Measurements from ENCODE around the gene CYP26B1.

The CYP26B1 gene

DNA sequence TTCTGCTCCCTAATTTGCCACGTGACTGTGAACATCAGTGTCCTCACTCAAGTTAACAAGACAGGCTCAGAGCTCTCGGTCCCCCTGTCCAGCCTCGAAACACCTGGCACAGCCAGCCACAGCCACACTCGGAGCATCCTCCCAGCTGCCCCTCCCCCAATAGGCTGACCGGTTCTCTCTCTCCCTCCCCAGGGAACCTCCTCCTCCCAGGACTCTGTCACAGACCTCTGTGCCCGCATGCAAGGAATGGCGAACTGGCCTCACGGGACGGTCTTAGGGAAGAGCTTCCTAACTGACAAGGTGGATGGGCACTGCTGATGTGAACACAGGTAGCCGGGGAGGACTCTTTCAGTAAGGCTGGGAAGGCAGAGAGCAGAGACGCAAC is 18.8 kb downstream of the CYP26B1 start:
- H3K4me2 ChIP-seq (ENCODE audit: insufficient read depth, low read length), result no peak overlapping the region
- no peaks in the 10 kb centered on the region for H3K4me1 ChIP-seq (ENCODE audit: insufficient read depth, low read length)
- H3K36me3 ChIP-seq (ENCODE audit: insufficient read depth, low read length), result no peaks in the 10 kb centered on the region
- H2AFZ ChIP-seq (ENCODE audit: low read depth, low read length), result no peak overlapping the region
- H3K9me3 ChIP-seq (ENCODE audit: insufficient read depth, low read length, severe bottlenecking), result no peaks in the 10 kb centered on the region
- H3K79me2 ChIP-seq (ENCODE audit: insufficient read depth, low read length), result no peaks in the 10 kb centered on the region
- no peaks in the 10 kb centered on the region for H4K20me1 ChIP-seq (ENCODE audit: insufficient read depth, low read length)
- ATAC-seq (ENCODE audit: insufficient read depth, low read depth) (no peak), DNase-seq (no peak)
- no peak overlapping the region for H3K27ac ChIP-seq (ENCODE audit: low read length)
- no peaks in the 10 kb centered on the region for H3K27me3 ChIP-seq (ENCODE audit: insufficient read depth, low read length, poor library complexity)
- no peak overlapping the region for H3K4me3 ChIP-seq (ENCODE audit: low read depth in 1 of 2, low read length in 2 of 2)
- TF ChIP-seq, protein P1, sequence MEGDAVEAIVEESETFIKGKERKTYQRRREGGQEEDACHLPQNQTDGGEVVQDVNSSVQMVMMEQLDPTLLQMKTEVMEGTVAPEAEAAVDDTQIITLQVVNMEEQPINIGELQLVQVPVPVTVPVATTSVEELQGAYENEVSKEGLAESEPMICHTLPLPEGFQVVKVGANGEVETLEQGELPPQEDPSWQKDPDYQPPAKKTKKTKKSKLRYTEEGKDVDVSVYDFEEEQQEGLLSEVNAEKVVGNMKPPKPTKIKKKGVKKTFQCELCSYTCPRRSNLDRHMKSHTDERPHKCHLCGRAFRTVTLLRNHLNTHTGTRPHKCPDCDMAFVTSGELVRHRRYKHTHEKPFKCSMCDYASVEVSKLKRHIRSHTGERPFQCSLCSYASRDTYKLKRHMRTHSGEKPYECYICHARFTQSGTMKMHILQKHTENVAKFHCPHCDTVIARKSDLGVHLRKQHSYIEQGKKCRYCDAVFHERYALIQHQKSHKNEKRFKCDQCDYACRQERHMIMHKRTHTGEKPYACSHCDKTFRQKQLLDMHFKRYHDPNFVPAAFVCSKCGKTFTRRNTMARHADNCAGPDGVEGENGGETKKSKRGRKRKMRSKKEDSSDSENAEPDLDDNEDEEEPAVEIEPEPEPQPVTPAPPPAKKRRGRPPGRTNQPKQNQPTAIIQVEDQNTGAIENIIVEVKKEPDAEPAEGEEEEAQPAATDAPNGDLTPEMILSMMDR (IDR thresholded peaks at IDR 0.05; ENCODE audit: borderline replicate concordance, extremely low read depth, low read length, poor library complexity, severe bottlenecking), result no peak
- no peak for TF ChIP-seq EZH2 (IDR thresholded peaks at IDR 0.05; ENCODE audit: borderline replicate concordance, low read depth, low read length, severe bottlenecking)
- no peak overlapping the region for H3K9ac ChIP-seq (ENCODE audit: low read depth, low read length)

DNA sequence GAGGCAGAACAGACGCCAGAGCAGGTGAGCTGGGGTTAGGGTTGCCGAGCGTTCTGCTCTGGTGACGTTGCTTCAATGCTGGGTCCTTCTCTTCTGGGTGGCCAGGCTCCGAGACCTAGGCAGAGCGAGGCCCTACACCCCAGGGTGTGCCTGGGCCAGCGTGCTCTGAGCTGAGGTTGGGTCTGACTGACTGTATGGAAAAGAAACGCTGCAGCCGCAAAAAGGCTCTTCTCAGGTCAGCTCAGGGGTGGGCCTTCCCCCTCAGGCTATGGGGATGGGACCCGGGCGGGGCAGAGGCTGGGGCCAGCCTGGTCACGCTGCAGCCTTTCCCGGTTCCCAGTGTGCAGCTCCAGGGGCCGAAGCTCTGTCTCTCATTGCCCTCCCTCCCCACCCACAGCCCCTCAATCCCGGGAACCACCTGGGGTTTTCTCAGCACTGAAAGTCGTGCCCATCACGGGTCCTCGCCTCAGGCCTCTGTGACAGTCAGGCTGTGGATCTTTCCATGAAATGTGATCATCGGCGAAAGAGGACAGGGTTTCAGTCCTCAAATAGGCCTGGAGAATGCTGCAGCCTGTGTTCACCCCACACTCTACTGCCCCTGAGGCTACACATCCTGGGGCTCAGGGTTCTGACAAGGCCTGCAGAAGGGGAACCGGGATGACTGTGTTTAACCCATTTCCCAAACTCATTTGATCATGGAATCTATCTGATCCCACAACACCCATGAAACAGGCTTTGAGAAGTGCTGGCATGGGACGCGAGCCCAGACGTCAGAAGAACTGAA is 19.4 kb downstream of the CYP26B1 start:
- no peak overlapping the region for H3K4me3 ChIP-seq (ENCODE audit: low read depth in 1 of 2, low read length in 2 of 2)

DNA sequence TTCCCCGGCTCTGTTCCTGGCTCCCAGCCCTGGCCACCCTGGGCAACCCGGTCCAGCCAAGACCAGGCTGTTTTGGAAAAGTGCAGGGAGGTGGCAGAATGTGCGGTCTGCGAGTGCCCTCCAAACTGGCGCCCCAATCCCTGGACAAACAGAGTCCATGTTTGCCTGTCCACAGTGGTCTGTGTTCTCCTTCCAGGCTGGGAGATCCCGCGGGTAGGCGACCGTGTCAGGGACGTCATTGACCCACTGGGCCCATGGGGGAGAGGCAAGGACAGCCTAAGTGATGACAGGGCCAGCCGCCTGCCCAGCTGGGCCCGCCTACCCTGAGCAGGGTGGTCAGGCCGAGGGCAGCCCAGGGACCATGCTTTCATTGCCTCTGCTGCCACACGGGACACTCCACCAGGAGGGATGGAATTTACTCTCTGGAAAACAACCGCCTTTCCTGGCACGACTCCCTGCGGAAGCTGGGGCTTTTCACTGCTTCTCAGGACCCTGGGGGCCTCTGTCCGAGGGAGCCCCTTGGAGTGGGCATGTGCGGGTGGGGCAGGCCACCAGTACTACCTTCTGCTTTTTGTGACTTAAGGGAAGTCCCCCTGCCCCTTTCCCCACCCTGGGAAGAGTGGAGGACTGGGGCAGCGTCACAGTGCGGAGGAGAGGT is 20.1 kb downstream of the CYP26B1 start:
- TF ChIP-seq EZH2 (IDR thresholded peaks at IDR 0.05; ENCODE audit: borderline replicate concordance, low read depth, low read length, severe bottlenecking), result no peak
- TF ChIP-seq, protein P1 (IDR thresholded peaks at IDR 0.05; ENCODE audit: borderline replicate concordance, extremely low read depth, low read length, poor library complexity, severe bottlenecking), result no peak
- no peaks in the 10 kb centered on the region for H3K36me3 ChIP-seq (ENCODE audit: insufficient read depth, low read length)
- no peak overlapping the region for H2AFZ ChIP-seq (ENCODE audit: low read depth, low read length)
- no peaks in the 10 kb centered on the region for H3K79me2 ChIP-seq (ENCODE audit: insufficient read depth, low read length)
- ATAC-seq (ENCODE audit: insufficient read depth, low read depth) (no peak), DNase-seq (no peak)
- H3K9ac ChIP-seq (ENCODE audit: low read depth, low read length), result no peak overlapping the region
- H3K9me3 ChIP-seq (ENCODE audit: insufficient read depth, low read length, severe bottlenecking), result no peaks in the 10 kb centered on the region
- H3K27me3 ChIP-seq (ENCODE audit: insufficient read depth, low read length, poor library complexity), result no peaks in the 10 kb centered on the region
- no peaks in the 10 kb centered on the region for H4K20me1 ChIP-seq (ENCODE audit: insufficient read depth, low read length)
- H3K4me3 ChIP-seq (ENCODE audit: low read depth in 1 of 2, low read length in 2 of 2), result no peak overlapping the region
- no peaks in the 10 kb centered on the region for H3K4me1 ChIP-seq (ENCODE audit: insufficient read depth, low read length)
- H3K4me2 ChIP-seq (ENCODE audit: insufficient read depth, low read length), result no peak overlapping the region
- no peak overlapping the region for H3K27ac ChIP-seq (ENCODE audit: low read length)

More for the DNA sequence above, 19.4 kb downstream of the CYP26B1 start:
- H3K4me2 ChIP-seq (ENCODE audit: insufficient read depth, low read length), result no peak overlapping the region
- H3K27ac ChIP-seq (ENCODE audit: low read length), result no peak overlapping the region
- H3K9ac ChIP-seq (ENCODE audit: low read depth, low read length), result no peak overlapping the region
- H3K36me3 ChIP-seq (ENCODE audit: insufficient read depth, low read length), result no peaks in the 10 kb centered on the region
- no peaks in the 10 kb centered on the region for H3K9me3 ChIP-seq (ENCODE audit: insufficient read depth, low read length, severe bottlenecking)
- DNase-seq (no peak), ATAC-seq (ENCODE audit: insufficient read depth, low read depth) (no peak)
- H3K27me3 ChIP-seq (ENCODE audit: insufficient read depth, low read length, poor library complexity), result no peaks in the 10 kb centered on the region
- no peak overlapping the region for H2AFZ ChIP-seq (ENCODE audit: low read depth, low read length)
- no peaks in the 10 kb centered on the region for H3K4me1 ChIP-seq (ENCODE audit: insufficient read depth, low read length)
- no peaks in the 10 kb centered on the region for H4K20me1 ChIP-seq (ENCODE audit: insufficient read depth, low read length)
- no peaks in the 10 kb centered on the region for H3K79me2 ChIP-seq (ENCODE audit: insufficient read depth, low read length)
- no peak for TF ChIP-seq EZH2 (IDR thresholded peaks at IDR 0.05; ENCODE audit: borderline replicate concordance, low read depth, low read length, severe bottlenecking)
- TF ChIP-seq, protein P1 (IDR thresholded peaks at IDR 0.05; ENCODE audit: borderline replicate concordance, extremely low read depth, low read length, poor library complexity, severe bottlenecking), result no peak

Data from DND-41 (cell line).